A549 (cell line): ENCODE measurements around the gene TULP3. TPM values are rescaled to one million over a fixed set of nuclear protein-coding genes. Genes with fewer than 3 reads are reported as not detected.
A peak's percentile ranks its signal among the peaks of the same experiment; 100 is the strongest.

ENCODE experiments used
- ATAC-seq, 2 experiments: fragments of 200-7000 bp in 1 of 2; fragments of >200 bp in 1 of 2; cut with Nextera tagmentation in 1 of 2; cut with Tn5 transposase in 1 of 2; 3 replicates each; pipeline versions ENCODE4 v1.8.0 to v1.9.1; 2018 to 2020; ENCODE audit warnings: mild to moderate bottlenecking in 1 of 2, moderate library complexity in 1 of 2
- CTCF ChIA-PET: fragments of 300-600 bp; sonication (Branson Sonifier 250); formaldehyde crosslinking; extraction: SDS; loops from one replicate; lab custom pipeline; 2021; ENCODE audit warnings: antibody characterized with exemption, inconsistent platforms; lab: Yijun Ruan, JAX
- POLR2A ChIA-PET: fragments of 350-600 bp; formaldehyde crosslinking; extraction: SDS; loops from one replicate; lab custom pipeline; 2021; ENCODE audit warnings: antibody characterized with exemption, inconsistent platforms; lab: Yijun Ruan, JAX
- DNase-seq, 2 experiments: peaks; one replicate each; pipeline versions ENCODE4 v3.0.0 to v3.0.0-alpha.2; 2011 to 2016; ENCODE audit warnings: low read depth in 1 of 2, low spot score in 1 of 2
- FAIRE-seq: peaks from 2 replicates; lab custom pipeline; 2011; peaks lifted over from hg19 to GRCh38; lab: Jason Lieb, UNC
- H3K27ac ChIP-seq, 2 experiments: fragments of >200 bp; sonication (Bioruptor Twin); formaldehyde crosslinking; 3 replicates each; pipeline ENCODE4 v1.5.1; 2016 to 2017
- H3K4me1 ChIP-seq: fragments of >200 bp; sonication (Bioruptor Twin); formaldehyde crosslinking; 3 replicates; pipeline ENCODE4 v1.6.1; 2016
- H3K4me2 ChIP-seq: fragments of >200 bp; sonication (Bioruptor Twin); formaldehyde crosslinking; 3 replicates; pipeline ENCODE4 v1.6.1; 2016
- H3K4me3 ChIP-seq: fragments of >200 bp; sonication (Bioruptor Twin); formaldehyde crosslinking; 3 replicates; pipeline ENCODE4 v1.5.1; 2016
- H3K9me3 ChIP-seq: fragments of >200 bp; sonication (Bioruptor Twin); formaldehyde crosslinking; 3 replicates; pipeline ENCODE4 v1.6.1; 2016
- BHLHE40 ChIP-seq: IDR thresholded peaks from 2 replicates; pipeline ENCODE4 v1.6.1; 2012; ENCODE audit warnings: low read depth, low read length, inconsistent platforms
- CBX2 ChIP-seq: fragments of 200-600 bp; sonication (generic); IDR thresholded peaks from 2 replicates; pipeline ENCODE4 v1.6.1; 2016; ENCODE audit warnings: low read depth, mild to moderate bottlenecking, borderline replicate concordance
- EP300 ChIP-seq, 2 experiments: fragments of >200 bp; sonication (Bioruptor Twin); formaldehyde crosslinking; IDR thresholded peaks; 2 replicates in 1 of 2; 3 replicates in 1 of 2; pipeline ENCODE4 v1.6.1; 2016 to 2017
- FOSB ChIP-seq: fragments of 250-450 bp; sonication (Bioruptor Pico); IDR thresholded peaks from 2 replicates; pipeline ENCODE4 v1.5.0; 2020; ENCODE audit warnings: mild to moderate bottlenecking, moderate library complexity
- FOSL2 ChIP-seq, 2 experiments: fragments of 450-650 bp in 1 of 2; fragments of >200 bp in 1 of 2; sonication (Bioruptor Twin) in 1 of 2; formaldehyde crosslinking; IDR thresholded peaks; 2 replicates each; pipeline versions ENCODE4 v1.5.0 to v1.6.1; 2016 to 2020; ENCODE audit warnings: mild to moderate bottlenecking in 1 of 2, moderate library complexity in 1 of 2
- GATA3 ChIP-seq: IDR thresholded peaks from 2 replicates; pipeline ENCODE4 v1.6.1; 2012; ENCODE audit warnings: borderline replicate concordance
- HOXB13 ChIP-seq: fragments of 250-450 bp; sonication (Bioruptor Pico); IDR thresholded peaks from 2 replicates; pipeline ENCODE4 v1.5.0; 2020; ENCODE audit warnings: low read depth, mild to moderate bottlenecking, moderate library complexity
- HOXB5 ChIP-seq: fragments of 250-450 bp; sonication (Bioruptor Pico); IDR thresholded peaks from 2 replicates; pipeline ENCODE4 v1.5.0; 2020; ENCODE audit warnings: mild to moderate bottlenecking, moderate library complexity
- KDM5A ChIP-seq: fragments of 200-600 bp; sonication (generic); IDR thresholded peaks from 2 replicates; pipeline ENCODE4 v1.6.1; 2016; ENCODE audit warnings: antibody characterized with exemption, mild to moderate bottlenecking
- MAZ ChIP-seq: fragments of 150-350 bp; IDR thresholded peaks from 2 replicates; pipeline ENCODE4 v1.6.1; 2014; ENCODE audit warnings: antibody characterized with exemption, low read depth, low read length, borderline replicate concordance
- MYC ChIP-seq: IDR thresholded peaks from 2 replicates; pipeline ENCODE4 v1.6.1; 2012; ENCODE audit warnings: mild to moderate bottlenecking, inconsistent platforms, low read length, improper control_type of control experiment, borderline replicate concordance
- NFE2L2 ChIP-seq: fragments of 150-350 bp; conservative IDR thresholded peaks from 2 replicates; pipeline ENCODE4 v1.6.1; 2014; ENCODE audit warnings: low read length
- NPAS2 ChIP-seq: fragments of 250-450 bp; sonication (Bioruptor Pico); IDR thresholded peaks from 2 replicates; pipeline ENCODE4 v1.8.0; 2022; ENCODE audit warnings: mild to moderate bottlenecking, moderate library complexity, borderline replicate concordance
- NR3C1 ChIP-seq: fragments of >200 bp; sonication (Bioruptor Twin); formaldehyde crosslinking; IDR thresholded peaks from 3 replicates; pipeline ENCODE4 v1.6.1; 2017
- PHF8 ChIP-seq: fragments of 200-600 bp; sonication (generic); IDR thresholded peaks from 2 replicates; pipeline ENCODE4 v1.6.1; 2016; ENCODE audit warnings: low read depth, mild to moderate bottlenecking, antibody characterized with exemption, moderate library complexity, borderline replicate concordance
- POLR2AphosphoS2 ChIP-seq: conservative IDR thresholded peaks from 2 replicates; pipeline ENCODE4 v1.6.1; 2012; ENCODE audit warnings: low read length, improper control_type of control experiment, inconsistent platforms
- RARB ChIP-seq: fragments of 250-450 bp; sonication (Bioruptor Pico); IDR thresholded peaks from 2 replicates; pipeline ENCODE4 v1.8.0; 2021; ENCODE audit warnings: mild to moderate bottlenecking, moderate library complexity
- TFCP2L1 ChIP-seq: fragments of 250-450 bp; sonication (Bioruptor Pico); IDR thresholded peaks from 2 replicates; pipeline ENCODE4 v1.5.0; 2021; ENCODE audit warnings: mild to moderate bottlenecking
- ZC3H11A ChIP-seq: fragments of 450-650 bp; IDR thresholded peaks from 2 replicates; pipeline ENCODE4 v1.6.1; 2014; ENCODE audit warnings: antibody characterized with exemption, mild to moderate bottlenecking
- ZFP36 ChIP-seq: fragments of 450-650 bp; IDR thresholded peaks from 2 replicates; pipeline ENCODE4 v1.6.1; 2014; ENCODE audit warnings: borderline replicate concordance; ENCODE audit not compliant: partially characterized antibody
- ZNF302 ChIP-seq: fragments of 250-450 bp; sonication (Bioruptor Pico); IDR thresholded peaks from 2 replicates; pipeline ENCODE4 v1.9.0; 2021; ENCODE audit warnings: inconsistent platforms, mild to moderate bottlenecking, moderate library complexity
- WGBS: methylation state at CpG from one replicate; pipeline ENCODE4 v1.1.6; 2017; ENCODE audit errors: missing lambda C conversion rate; 5-methylcytosine and 5-hydroxymethylcytosine counted together
- polyA plus RNA-seq, 4 experiments: library from polyadenylated mRNA; depleted of rRNA in 3 of 4; stranded (reverse); fragments of >200 nt; fragmentation: RNase III in 1 of 4; extraction: RNeasy Plus Mini Kit Qiagen cat#74134 plus additional on column Dnase treatment in 1 of 4; gene quantifications; 2 replicates in 3 of 4; 3 replicates in 1 of 4; pipeline ENCODE4 v1.2.3, GENCODE V29; 2011 to 2017
- TF ChIP-seq, protein P1 (sequence below): fragments of 200-600 bp; sonication (generic); IDR thresholded peaks from 2 replicates; pipeline ENCODE4 v1.6.1; 2016; ENCODE audit warnings: antibody characterized with exemption, mild to moderate bottlenecking, moderate library complexity
- TF ChIP-seq, protein P2 (sequence below): fragments of 250-450 bp; sonication (Bioruptor Pico); IDR thresholded peaks from 2 replicates; pipeline ENCODE4 v1.5.0; 2021; ENCODE audit warnings: mild to moderate bottlenecking, moderate library complexity, borderline replicate concordance
- TF ChIP-seq, protein P3 (sequence below): fragments of 450-650 bp; IDR thresholded peaks from 2 replicates; pipeline ENCODE4 v1.6.1; 2014; ENCODE audit warnings: antibody characterized with exemption
- TF ChIP-seq, protein P4 (sequence below): fragments of >200 bp; sonication (Bioruptor Twin); formaldehyde crosslinking; IDR thresholded peaks from 2 replicates; pipeline ENCODE4 v1.6.1; 2016
- TF ChIP-seq, protein P5 (sequence below): IDR thresholded peaks from 2 replicates; pipeline ENCODE4 v1.6.1; 2012
- TF ChIP-seq, protein P6 (sequence below): IDR thresholded peaks from 2 replicates; pipeline ENCODE4 v1.6.1; 2012

Gene TULP3
- polyA plus RNA-seq, 2 of the 4 experiments (the other 2 are of a cell fraction): 19.6 to 32.9 TPM

DNA sequence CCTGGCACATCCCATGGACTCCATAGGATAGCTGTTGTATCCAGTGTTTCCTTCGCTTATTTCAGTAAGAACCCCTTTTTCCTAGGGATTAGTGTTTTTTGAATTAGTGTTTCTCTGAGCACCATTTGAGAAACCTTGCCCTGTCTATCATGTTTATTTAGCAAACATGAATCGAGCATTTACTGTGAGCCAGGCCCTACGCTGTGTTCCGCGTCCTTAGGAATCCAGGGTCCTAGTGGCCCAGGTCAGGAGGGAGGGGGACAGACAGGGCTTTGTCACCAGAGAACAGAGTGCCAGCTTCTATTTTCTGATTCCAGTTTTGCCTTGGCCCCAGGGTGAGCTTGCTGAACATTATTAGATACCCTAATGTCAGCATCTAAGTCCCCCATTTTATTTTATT, 71.0 kb downstream of the TULP3 start:
- FAIRE-seq: no peak
- CTCF ChIA-PET: interaction anchor here (0.6 to 1.1 kb wide), 3 partner anchors 12 to 205 kb away, joined by 3 to 4 read pairs (median 4); no protein-coding TSS in a partner anchor

DNA sequence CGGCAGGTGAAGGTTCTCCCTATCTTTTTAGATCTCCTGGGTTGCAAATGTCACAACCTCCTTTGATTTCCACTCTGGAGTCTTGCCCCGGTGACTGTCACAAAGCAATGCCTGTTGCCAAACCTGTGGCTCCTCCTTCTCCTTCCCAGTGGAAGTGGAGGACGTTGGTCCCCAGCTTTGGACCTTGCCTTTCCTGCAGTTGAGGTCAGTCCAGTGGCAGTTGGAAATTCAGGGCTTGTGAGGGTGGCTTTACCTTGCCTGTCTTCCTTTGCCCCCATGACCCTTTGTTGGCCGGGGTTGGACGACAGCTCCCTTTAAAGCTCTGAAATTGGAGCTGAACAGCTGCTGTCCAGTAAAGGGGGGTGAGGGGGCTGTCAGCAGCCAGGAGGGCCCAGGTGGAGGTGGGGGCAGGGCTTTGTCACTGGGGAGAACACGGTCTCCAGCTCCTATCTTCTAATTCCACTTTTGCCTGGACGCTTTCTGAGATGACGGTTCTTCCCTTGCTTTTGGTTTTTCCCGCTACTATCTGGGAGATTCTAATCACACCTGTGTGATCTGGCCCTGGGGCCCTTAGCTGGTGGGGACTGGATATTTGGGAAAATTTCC, 72.6 kb downstream of the TULP3 start:
- no peak for DNase-seq
- 81% methylated on average over 9 of the region's 9 CpGs for WGBS
- no peak for FAIRE-seq
- CTCF ChIA-PET: interaction anchor here (0.5 to 0.7 kb wide), 2 partner anchors 10 to 157 kb away, joined by 5 read pairs; no protein-coding TSS in a partner anchor
- POLR2A ChIA-PET: no interaction called here
- H3K4me2 ChIP-seq: no peak overlapping the region
- H3K4me3 ChIP-seq: no peak overlapping the region
- H3K4me1 ChIP-seq: peaks cover 16% of the 10 kb centered on the region
- ATAC-seq: no peak
- H3K27ac ChIP-seq: no peak overlapping the region
- H3K9me3 ChIP-seq: no peaks in the 10 kb centered on the region
- TF ChIP-seq CBX2: no peak
- no peak for TF ChIP-seq TFCP2L1 (CRISPR knock-in tag)
- TF ChIP-seq RARB (CRISPR knock-in tag): no peak
- TF ChIP-seq FOSL2 (IDR thresholded peaks at IDR 0.05): no peak
- no peak for TF ChIP-seq FOSL2 (CRISPR knock-in tag; IDR thresholded peaks at IDR 0.05)
- no peak for TF ChIP-seq FOSB (CRISPR knock-in tag)
- TF ChIP-seq HOXB5 (CRISPR knock-in tag): no peak
- no peak for TF ChIP-seq GATA3
- TF ChIP-seq, protein P1, sequence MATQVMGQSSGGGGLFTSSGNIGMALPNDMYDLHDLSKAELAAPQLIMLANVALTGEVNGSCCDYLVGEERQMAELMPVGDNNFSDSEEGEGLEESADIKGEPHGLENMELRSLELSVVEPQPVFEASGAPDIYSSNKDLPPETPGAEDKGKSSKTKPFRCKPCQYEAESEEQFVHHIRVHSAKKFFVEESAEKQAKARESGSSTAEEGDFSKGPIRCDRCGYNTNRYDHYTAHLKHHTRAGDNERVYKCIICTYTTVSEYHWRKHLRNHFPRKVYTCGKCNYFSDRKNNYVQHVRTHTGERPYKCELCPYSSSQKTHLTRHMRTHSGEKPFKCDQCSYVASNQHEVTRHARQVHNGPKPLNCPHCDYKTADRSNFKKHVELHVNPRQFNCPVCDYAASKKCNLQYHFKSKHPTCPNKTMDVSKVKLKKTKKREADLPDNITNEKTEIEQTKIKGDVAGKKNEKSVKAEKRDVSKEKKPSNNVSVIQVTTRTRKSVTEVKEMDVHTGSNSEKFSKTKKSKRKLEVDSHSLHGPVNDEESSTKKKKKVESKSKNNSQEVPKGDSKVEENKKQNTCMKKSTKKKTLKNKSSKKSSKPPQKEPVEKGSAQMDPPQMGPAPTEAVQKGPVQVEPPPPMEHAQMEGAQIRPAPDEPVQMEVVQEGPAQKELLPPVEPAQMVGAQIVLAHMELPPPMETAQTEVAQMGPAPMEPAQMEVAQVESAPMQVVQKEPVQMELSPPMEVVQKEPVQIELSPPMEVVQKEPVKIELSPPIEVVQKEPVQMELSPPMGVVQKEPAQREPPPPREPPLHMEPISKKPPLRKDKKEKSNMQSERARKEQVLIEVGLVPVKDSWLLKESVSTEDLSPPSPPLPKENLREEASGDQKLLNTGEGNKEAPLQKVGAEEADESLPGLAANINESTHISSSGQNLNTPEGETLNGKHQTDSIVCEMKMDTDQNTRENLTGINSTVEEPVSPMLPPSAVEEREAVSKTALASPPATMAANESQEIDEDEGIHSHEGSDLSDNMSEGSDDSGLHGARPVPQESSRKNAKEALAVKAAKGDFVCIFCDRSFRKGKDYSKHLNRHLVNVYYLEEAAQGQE: no peak
- no peak for TF ChIP-seq MYC
- TF ChIP-seq KDM5A: no peak
- TF ChIP-seq, protein P2, sequence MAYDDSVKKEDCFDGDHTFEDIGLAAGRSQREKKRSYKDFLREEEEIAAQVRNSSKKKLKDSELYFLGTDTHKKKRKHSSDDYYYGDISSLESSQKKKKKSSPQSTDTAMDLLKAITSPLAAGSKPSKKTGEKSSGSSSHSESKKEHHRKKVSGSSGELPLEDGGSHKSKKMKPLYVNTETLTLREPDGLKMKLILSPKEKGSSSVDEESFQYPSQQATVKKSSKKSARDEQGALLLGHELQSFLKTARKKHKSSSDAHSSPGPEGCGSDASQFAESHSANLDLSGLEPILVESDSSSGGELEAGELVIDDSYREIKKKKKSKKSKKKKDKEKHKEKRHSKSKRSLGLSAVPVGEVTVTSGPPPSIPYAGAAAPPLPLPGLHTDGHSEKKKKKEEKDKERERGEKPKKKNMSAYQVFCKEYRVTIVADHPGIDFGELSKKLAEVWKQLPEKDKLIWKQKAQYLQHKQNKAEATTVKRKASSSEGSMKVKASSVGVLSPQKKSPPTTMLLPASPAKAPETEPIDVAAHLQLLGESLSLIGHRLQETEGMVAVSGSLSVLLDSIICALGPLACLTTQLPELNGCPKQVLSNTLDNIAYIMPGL (CRISPR knock-in tag): no peak
- no peak for TF ChIP-seq NFE2L2
- no peak for TF ChIP-seq PHF8
- no peak for TF ChIP-seq ZFP36
- TF ChIP-seq, protein P3, sequence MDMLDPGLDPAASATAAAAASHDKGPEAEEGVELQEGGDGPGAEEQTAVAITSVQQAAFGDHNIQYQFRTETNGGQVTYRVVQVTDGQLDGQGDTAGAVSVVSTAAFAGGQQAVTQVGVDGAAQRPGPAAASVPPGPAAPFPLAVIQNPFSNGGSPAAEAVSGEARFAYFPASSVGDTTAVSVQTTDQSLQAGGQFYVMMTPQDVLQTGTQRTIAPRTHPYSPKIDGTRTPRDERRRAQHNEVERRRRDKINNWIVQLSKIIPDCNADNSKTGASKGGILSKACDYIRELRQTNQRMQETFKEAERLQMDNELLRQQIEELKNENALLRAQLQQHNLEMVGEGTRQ: no peak

More for the DNA sequence above, 71.0 kb downstream of the TULP3 start:
- Histone ChIP-seq H3K4me3 (no peak overlapping the region), H3K27ac (no peak overlapping the region), H3K4me1 (peaks cover 28% of the 10 kb centered on the region), H3K4me2 (peak overlapping the region; percentile 89), H3K9me3 (no peaks in the 10 kb centered on the region)
- ATAC-seq: no peak
- 88% methylated on average over 5 of the region's 5 CpGs for WGBS
- POLR2A ChIA-PET: no interaction called here
- TF ChIP-seq, protein P4, sequence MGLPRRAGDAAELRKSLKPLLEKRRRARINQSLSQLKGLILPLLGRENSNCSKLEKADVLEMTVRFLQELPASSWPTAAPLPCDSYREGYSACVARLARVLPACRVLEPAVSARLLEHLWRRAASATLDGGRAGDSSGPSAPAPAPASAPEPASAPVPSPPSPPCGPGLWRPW: no peak
- TF ChIP-seq HOXB13 (CRISPR knock-in tag): no peak
- no peak for TF ChIP-seq ZNF302 (CRISPR knock-in tag)
- TF ChIP-seq ZC3H11A: no peak
- no peak for TF ChIP-seq HOXB5 (CRISPR knock-in tag)
- TF ChIP-seq EP300 (IDR thresholded peaks at IDR 0.05): no peak
- no peak for TF ChIP-seq FOSL2 (IDR thresholded peaks at IDR 0.05)
- no peak for TF ChIP-seq FOSL2 (CRISPR knock-in tag; IDR thresholded peaks at IDR 0.05)
- TF ChIP-seq MYC: no peak
- TF ChIP-seq POLR2AphosphoS2: no peak
- TF ChIP-seq MAZ: no peak
- no peak for TF ChIP-seq BHLHE40
- TF ChIP-seq, protein P5, sequence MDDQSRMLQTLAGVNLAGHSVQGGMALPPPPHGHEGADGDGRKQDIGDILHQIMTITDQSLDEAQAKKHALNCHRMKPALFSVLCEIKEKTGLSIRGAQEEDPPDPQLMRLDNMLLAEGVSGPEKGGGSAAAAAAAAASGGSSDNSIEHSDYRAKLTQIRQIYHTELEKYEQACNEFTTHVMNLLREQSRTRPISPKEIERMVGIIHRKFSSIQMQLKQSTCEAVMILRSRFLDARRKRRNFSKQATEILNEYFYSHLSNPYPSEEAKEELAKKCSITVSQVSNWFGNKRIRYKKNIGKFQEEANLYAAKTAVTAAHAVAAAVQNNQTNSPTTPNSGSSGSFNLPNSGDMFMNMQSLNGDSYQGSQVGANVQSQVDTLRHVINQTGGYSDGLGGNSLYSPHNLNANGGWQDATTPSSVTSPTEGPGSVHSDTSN: no peak
- TF ChIP-seq, protein P6, sequence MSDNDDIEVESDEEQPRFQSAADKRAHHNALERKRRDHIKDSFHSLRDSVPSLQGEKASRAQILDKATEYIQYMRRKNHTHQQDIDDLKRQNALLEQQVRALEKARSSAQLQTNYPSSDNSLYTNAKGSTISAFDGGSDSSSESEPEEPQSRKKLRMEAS: no peak
- TF ChIP-seq, protein P3: no peak
- TF ChIP-seq NR3C1: no peak
- TF ChIP-seq NPAS2 (CRISPR knock-in tag): no peak
- TF ChIP-seq CBX2: no peak
- no peak for DNase-seq
